ENCODE measurements around the gene LMNTD1. TPM values are rescaled to one million over a fixed set of nuclear protein-coding genes. Genes with fewer than 3 reads are reported as not detected.

LMNTD1 gene
- total and polyA plus RNA-seq, 8 donors: 0.35 to 2.1 (median 1.7) TPM; not detected in 1

DNA sequence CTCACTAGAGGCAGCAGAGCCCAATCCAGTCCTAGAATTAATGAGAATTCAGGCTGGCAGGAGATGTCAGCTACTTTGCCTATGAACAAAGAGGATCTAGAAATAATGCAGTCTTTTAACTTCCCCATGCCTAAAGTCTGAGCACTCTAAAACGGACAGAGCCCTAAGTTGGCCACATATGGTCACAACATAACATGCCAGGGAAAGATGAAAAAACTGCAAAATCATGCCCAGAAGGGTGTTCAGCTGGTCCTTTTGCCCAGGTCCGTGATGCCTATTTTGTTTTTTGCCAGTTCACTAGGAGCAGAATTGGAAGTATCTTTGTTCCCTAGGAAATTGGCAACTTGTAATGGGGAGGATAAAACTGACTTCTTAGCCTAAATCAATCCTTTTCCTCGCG lies 20.3 kb upstream of the LMNTD1 start:
- DNase-seq (no peak), ATAC-seq (no peak)
- H3K4me3 ChIP-seq: no peak overlapping the region
- TF ChIP-seq, protein P1, sequence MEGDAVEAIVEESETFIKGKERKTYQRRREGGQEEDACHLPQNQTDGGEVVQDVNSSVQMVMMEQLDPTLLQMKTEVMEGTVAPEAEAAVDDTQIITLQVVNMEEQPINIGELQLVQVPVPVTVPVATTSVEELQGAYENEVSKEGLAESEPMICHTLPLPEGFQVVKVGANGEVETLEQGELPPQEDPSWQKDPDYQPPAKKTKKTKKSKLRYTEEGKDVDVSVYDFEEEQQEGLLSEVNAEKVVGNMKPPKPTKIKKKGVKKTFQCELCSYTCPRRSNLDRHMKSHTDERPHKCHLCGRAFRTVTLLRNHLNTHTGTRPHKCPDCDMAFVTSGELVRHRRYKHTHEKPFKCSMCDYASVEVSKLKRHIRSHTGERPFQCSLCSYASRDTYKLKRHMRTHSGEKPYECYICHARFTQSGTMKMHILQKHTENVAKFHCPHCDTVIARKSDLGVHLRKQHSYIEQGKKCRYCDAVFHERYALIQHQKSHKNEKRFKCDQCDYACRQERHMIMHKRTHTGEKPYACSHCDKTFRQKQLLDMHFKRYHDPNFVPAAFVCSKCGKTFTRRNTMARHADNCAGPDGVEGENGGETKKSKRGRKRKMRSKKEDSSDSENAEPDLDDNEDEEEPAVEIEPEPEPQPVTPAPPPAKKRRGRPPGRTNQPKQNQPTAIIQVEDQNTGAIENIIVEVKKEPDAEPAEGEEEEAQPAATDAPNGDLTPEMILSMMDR (IDR thresholded peaks at IDR 0.05): no peak
- no peaks in the 10 kb centered on the region for H3K27me3 ChIP-seq
- H3K36me3 ChIP-seq: no peaks in the 10 kb centered on the region
- intact Hi-C loops (cut with DNase I): no loop called here
- H3K4me1 ChIP-seq: no peaks in the 10 kb centered on the region
- no peak overlapping the region for H3K27ac ChIP-seq
- H3K9me3 ChIP-seq: peaks cover 0 to 4% of the 10 kb centered on the region in 2 donors

DNA sequence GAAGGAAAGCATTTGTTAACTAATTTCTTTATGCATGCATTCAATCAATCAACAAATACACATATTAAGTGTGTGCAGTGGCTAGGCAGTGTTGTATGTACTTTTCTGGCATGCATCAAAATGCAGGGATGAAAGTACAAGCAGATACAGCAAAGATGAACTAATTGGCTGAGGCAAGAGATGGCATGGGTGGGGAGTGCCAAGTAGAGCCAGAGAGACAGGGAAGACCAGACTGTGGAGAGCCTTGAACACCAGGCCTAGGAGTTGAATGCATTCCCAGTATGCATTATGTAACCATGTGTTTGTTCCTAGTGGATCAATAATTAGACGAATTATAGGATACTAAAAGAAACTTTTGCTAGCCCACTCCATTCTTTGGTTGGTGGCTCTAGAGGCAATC lies 17.3 kb upstream of the LMNTD1 start:
- Histone ChIP-seq H3K36me3 (no peaks in the 10 kb centered on the region), H3K4me1 (no peaks in the 10 kb centered on the region), H3K4me3 (no peak overlapping the region), H3K9me3 (peaks cover 0 to 5% of the 10 kb centered on the region in 2 donors), H3K27me3 (no peaks in the 10 kb centered on the region), H3K27ac (no peak overlapping the region)
- DNase-seq (no peak), ATAC-seq (no peak)
- TF ChIP-seq, protein P1 (IDR thresholded peaks at IDR 0.05): no peak
- intact Hi-C loops (cut with DNase I): no loop called here

DNA sequence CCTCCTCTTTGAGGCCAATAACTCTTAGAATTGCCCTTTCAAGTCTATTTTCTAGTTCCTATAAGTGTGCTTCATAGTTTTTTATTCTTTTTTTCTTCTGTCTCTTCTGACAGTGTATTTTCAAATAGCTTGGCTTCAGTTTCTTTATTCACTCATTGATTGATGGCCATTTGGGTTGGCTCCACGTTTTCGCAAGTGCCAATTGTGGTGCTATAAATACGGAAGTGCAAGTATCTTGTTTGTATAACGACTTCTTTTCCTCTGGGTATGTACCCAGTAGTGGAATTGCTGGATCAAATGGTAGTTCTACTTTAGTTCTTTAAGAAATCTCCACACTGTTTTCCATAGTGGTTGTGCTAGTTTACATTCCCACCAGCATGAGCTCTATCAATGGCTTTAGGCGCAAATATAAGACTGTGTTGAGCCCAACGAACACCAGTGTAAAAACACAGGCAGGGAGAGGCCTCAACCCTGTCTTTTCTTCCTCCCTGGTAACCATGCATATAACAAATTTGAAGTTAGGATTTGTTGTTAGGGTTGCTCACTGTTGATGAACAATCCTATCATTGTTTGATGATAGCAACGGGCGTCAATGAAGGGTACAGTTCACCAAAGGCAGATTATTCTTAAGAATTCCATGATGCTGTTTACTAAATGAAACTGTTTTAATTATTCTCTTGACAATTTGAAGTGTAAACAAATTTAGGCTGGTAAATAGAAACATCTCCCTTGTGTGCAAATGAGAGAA lies 13.3 kb upstream of the LMNTD1 start:
- no peaks in the 10 kb centered on the region for H3K36me3 ChIP-seq
- no peak overlapping the region for H3K4me3 ChIP-seq
- H3K9me3 ChIP-seq: peaks cover 0 to 5% of the 10 kb centered on the region in 2 donors
- intact Hi-C loops (cut with DNase I): no loop called here
- TF ChIP-seq, protein P1 (IDR thresholded peaks at IDR 0.05): no peak
- no peaks in the 10 kb centered on the region for H3K27me3 ChIP-seq
- ATAC-seq: no peak
- no peaks in the 10 kb centered on the region for H3K4me1 ChIP-seq
- DNase-seq: no peak
- no peak overlapping the region for H3K27ac ChIP-seq

DNA sequence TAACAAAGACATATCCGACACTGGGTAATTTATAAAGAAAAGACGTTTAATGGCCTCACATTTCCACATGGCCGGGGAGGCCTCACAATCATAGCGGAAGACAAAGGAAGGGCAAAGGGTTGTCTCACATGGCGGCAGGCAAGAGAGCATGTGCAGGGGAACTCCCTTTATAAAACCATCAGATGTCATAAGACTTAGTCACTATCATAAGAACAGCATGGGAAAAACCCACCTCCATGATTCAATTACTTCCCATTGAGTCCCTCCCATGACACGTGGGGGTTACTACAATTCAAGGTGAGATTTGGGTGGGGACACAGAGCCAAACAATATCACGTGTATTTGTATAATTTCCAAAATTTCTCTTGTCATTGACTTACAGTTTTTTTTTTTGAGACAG lies 5.5 kb upstream of the LMNTD1 start:
- no peak overlapping the region for H3K4me3 ChIP-seq

DNA sequence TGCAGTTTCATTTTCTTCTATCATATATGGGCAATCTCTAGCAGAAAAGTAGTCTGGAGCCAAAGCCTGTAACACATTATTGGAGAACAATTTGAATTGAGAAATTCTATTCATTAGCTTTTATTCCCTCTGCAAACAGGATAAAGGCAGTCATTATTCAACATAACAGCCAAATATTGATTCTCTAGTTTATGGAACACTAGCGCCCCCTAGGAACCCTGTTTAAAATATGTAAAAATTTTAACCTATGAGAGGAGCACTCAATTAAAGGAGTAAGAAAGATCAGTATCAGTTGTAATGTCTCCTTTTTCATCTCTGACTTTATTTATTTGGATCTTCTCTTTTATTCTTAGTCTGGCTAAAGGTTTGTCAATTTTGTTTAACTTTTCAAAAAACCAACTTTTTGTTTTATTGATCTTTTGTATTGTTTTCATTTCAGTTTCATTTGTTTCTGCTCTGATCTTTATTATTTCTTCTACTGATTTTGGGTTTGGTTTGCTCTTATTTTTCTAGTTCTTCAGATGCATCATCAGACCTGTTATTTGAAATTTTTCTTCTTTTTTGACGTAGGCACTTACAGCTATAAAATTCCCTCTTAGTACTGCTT lies 4.8 kb upstream of the LMNTD1 start:
- ATAC-seq (peak; percentile 56), DNase-seq (peak in 2 of 4 donors; percentile 18 to 41)
- H3K27ac ChIP-seq: no peak overlapping the region
- intact Hi-C loops (cut with DNase I): no loop called here
- H3K36me3 ChIP-seq: no peaks in the 10 kb centered on the region
- H3K4me1 ChIP-seq: no peaks in the 10 kb centered on the region
- H3K27me3 ChIP-seq: no peaks in the 10 kb centered on the region
- TF ChIP-seq, protein P1 (IDR thresholded peaks at IDR 0.05): peak in 1 of 2 donors; percentile 36
- H3K4me3 ChIP-seq: no peak overlapping the region
- no peaks in the 10 kb centered on the region for H3K9me3 ChIP-seq

More for the DNA sequence above, 5.5 kb upstream of the LMNTD1 start:
- no peak for ATAC-seq
- Histone ChIP-seq H3K27ac (no peak overlapping the region), H3K9me3 (no peaks in the 10 kb centered on the region), H3K36me3 (no peaks in the 10 kb centered on the region), H3K4me1 (no peaks in the 10 kb centered on the region), H3K27me3 (no peaks in the 10 kb centered on the region)
- no peak for DNase-seq
- intact Hi-C loops (cut with DNase I): no loop called here
- TF ChIP-seq, protein P1 (IDR thresholded peaks at IDR 0.05): no peak

Measured in left lung (tissue), 10 donors.